Ovary (tissue), 3 donors: Measurements from ENCODE around the gene PAN3.
A peak's percentile ranks its signal among the peaks of the same experiment; 100 is the strongest.

ENCODE experiments used
- EP300 ChIP-seq: sonication (generic); formaldehyde crosslinking; IDR thresholded peaks from one replicate; pipeline ENCODE4 v1.6.1; 2017; ENCODE audit warnings: antibody characterized with exemption
- POLR2A ChIP-seq: fragments of 450-650 bp; IDR thresholded peaks from one replicate; pipeline ENCODE4 v1.6.1; 2017; ENCODE audit warnings: antibody characterized with exemption, mild to moderate bottlenecking, moderate library complexity
- TF ChIP-seq, protein P1 (sequence below), 3 donors: fragments of 450-650 bp in 2 of 3; fragments of 200-600 bp in 1 of 3; IDR thresholded peaks; one replicate each; pipeline versions ENCODE4 v1.5.1 to v1.8.0; 2016 to 2022; ENCODE audit warnings: antibody characterized with exemption in 3 of 3, mild to moderate bottlenecking in 1 of 3
- donor health status: DM: no; HTN: no; CAD: no.

DNA sequence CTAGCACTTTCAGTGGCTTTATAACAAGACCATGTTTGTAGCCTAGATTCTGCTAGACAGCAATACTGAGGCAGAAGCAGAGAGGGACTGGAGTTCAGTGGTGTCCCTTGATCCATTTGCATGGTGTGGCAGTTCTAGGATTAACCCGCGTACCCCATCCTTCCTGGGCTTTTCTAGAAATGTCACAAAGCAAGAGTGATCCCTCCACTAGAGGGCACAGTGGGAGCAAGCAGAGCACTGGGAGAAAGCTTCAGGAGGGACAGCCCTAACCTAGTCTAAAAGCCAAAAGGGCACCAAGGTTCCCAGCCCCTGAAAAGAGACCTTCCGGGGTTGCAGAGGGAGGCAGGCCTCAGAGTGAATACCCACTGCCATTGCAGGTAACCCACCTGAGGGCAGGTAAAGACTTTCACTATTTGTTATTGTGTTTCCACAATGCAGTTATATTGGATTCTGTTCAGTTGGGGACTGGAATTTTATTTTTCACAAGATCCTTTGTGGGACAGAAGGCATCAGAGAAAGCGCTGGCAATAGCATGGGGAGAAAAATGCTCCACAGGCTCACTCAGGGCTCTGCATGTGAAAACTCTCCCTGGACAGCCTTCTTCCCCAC lies 185.9 kb downstream of the PAN3 start:
- TF ChIP-seq, protein P1, sequence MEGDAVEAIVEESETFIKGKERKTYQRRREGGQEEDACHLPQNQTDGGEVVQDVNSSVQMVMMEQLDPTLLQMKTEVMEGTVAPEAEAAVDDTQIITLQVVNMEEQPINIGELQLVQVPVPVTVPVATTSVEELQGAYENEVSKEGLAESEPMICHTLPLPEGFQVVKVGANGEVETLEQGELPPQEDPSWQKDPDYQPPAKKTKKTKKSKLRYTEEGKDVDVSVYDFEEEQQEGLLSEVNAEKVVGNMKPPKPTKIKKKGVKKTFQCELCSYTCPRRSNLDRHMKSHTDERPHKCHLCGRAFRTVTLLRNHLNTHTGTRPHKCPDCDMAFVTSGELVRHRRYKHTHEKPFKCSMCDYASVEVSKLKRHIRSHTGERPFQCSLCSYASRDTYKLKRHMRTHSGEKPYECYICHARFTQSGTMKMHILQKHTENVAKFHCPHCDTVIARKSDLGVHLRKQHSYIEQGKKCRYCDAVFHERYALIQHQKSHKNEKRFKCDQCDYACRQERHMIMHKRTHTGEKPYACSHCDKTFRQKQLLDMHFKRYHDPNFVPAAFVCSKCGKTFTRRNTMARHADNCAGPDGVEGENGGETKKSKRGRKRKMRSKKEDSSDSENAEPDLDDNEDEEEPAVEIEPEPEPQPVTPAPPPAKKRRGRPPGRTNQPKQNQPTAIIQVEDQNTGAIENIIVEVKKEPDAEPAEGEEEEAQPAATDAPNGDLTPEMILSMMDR (IDR thresholded peaks at IDR 0.05) = peak in 2 of 3 donors; percentile 12 to 29
- no peak for TF ChIP-seq EP300
- TF ChIP-seq POLR2A = no peak
